K562 (cell line): ENCODE data around the gene CLCN6. TPM values are rescaled to one million over a fixed set of nuclear protein-coding genes. Genes with fewer than 3 reads are reported as not detected.
A peak's percentile ranks its signal among the peaks of the same experiment; 100 is the strongest.

Source experiments
- ATAC-seq: fragments of 200-7000 bp; cut with Tn5 transposase; 3 replicates; pipeline ENCODE4 v1.9.1; 2020; ENCODE audit warnings: moderate library complexity
- BruUV-seq: library from RNA; stranded (reverse); fragments of 400-500 nt; replicated peaks from 2 replicates; lab custom pipeline; 2021; lab: Mats Ljungman, UMichigan
- CTCF ChIA-PET: fragments of 300-600 bp; formaldehyde crosslinking; extraction: SDS; loops from one replicate; lab custom pipeline; 2021; ENCODE audit warnings: low intra/inter-chr PET ratio; lab: Yijun Ruan, JAX
- POLR2A ChIA-PET: fragments of 300-600, 350-650 bp; sonication (Branson Sonifier 250); formaldehyde crosslinking; extraction: SDS; loops from one replicate; lab custom pipeline; 2021; ENCODE audit warnings: antibody characterized with exemption, inconsistent platforms; lab: Yijun Ruan, JAX
- DNase-seq, 4 experiments: peaks; one replicate each; pipeline versions ENCODE4 v3.0.0 to v3.0.0-alpha.2; 2011 to 2018; ENCODE audit warnings: low spot score in 3 of 4, mixed read lengths in 3 of 4; ENCODE audit errors: extremely low read depth in 1 of 4
- FAIRE-seq: peaks from 2 replicates; lab custom pipeline; 2011; peaks lifted over from hg19 to GRCh38; lab: Jason Lieb, UNC
- H2AFZ ChIP-seq: 2 replicates; pipeline ENCODE4 v1.6.0; 2011; ENCODE audit warnings: low read depth, low read length, control low read depth, inconsistent platforms
- H3K27ac ChIP-seq: fragments of 200-600 bp; 3 replicates; pipeline ENCODE4 v1.8.0; 2011; ENCODE audit warnings: low read depth, mild to moderate bottlenecking, control low read depth, inconsistent platforms, low read length, moderate library complexity, mixed read lengths; ENCODE audit errors: extremely low read depth
- H3K27me3 ChIP-seq, 2 experiments: fragments of 300-600 bp in 1 of 2; 2 replicates in 1 of 2; 3 replicates in 1 of 2; pipeline versions ENCODE4 v1.6.0 to v1.8.0; 2011; ENCODE audit warnings: inconsistent platforms in 2 of 2, low read length in 2 of 2, mild to moderate bottlenecking in 1 of 2, mixed read lengths in 1 of 2, moderate library complexity in 1 of 2; ENCODE audit not compliant: control insufficient read depth in 2 of 2, insufficient read depth in 2 of 2
- H3K36me3 ChIP-seq: fragments of 300-600 bp; 3 replicates; pipeline ENCODE4 v1.8.0; 2011; ENCODE audit warnings: mild to moderate bottlenecking, low read length, inconsistent platforms; ENCODE audit not compliant: control insufficient read depth, insufficient read depth
- H3K4me1 ChIP-seq, 2 experiments: fragments of 200-600 bp in 1 of 2; replicated peaks in 1 of 2; 2 replicates in 1 of 2; 3 replicates in 1 of 2; pipeline versions ENCODE4 v1.5.1 to v1.8.0; 2011; ENCODE audit warnings: inconsistent platforms in 2 of 2, low read length in 2 of 2, mild to moderate bottlenecking in 1 of 2, mixed read lengths in 1 of 2, moderate library complexity in 1 of 2; ENCODE audit not compliant: control insufficient read depth in 2 of 2, insufficient read depth in 2 of 2
- H3K4me2 ChIP-seq: 2 replicates; pipeline ENCODE4 v1.6.1; 2011; ENCODE audit warnings: low read length, control low read depth, inconsistent platforms, mixed read lengths; ENCODE audit not compliant: insufficient read depth
- H3K4me3 ChIP-seq: fragments of 200-600 bp; sonication (generic), shearing (Covaris generic); 2 replicates; pipeline ENCODE4 v1.5.1; 2016; ENCODE audit warnings: control low read depth, inconsistent platforms
- H3K79me2 ChIP-seq: fragments of 200-600 bp; 3 replicates; pipeline ENCODE4 v1.8.0; 2011; ENCODE audit warnings: low read length, inconsistent platforms; ENCODE audit not compliant: control insufficient read depth, insufficient read depth
- H3K9ac ChIP-seq, 2 experiments: 2 replicates each; pipeline versions ENCODE4 v1.6.0 to v1.6.1; 2011; ENCODE audit warnings: low read depth in 2 of 2, low read length in 2 of 2, control low read depth in 1 of 2, inconsistent platforms in 1 of 2, mild to moderate bottlenecking in 1 of 2, mixed read lengths in 1 of 2; ENCODE audit not compliant: insufficient read depth in 1 of 2
- H3K9me1 ChIP-seq: one replicate; pipeline ENCODE4 v1.6.0; 2011; ENCODE audit warnings: inconsistent platforms, mild to moderate bottlenecking, low read length, moderate library complexity; ENCODE audit not compliant: control insufficient read depth, insufficient read depth
- H3K9me3 ChIP-seq: replicated peaks from 2 replicates; pipeline ENCODE4 v1.5.1; 2011; ENCODE audit warnings: low read depth, low read length, inconsistent platforms; ENCODE audit not compliant: control insufficient read depth, insufficient read depth
- H4K20me1 ChIP-seq: replicated peaks from 2 replicates; pipeline ENCODE4 v1.6.1; 2011; ENCODE audit warnings: low read length, inconsistent platforms, mixed read lengths; ENCODE audit not compliant: control insufficient read depth, insufficient read depth
- HCFC1 ChIP-seq: IDR thresholded peaks from 2 replicates; pipeline ENCODE4 v1.6.1; 2012; ENCODE audit warnings: low read depth, low read length, improper control_type of control experiment
- RAD51 ChIP-seq: fragments of 450-650 bp; IDR thresholded peaks from 2 replicates; pipeline ENCODE4 v1.7.1; 2016; ENCODE audit warnings: low read depth, mild to moderate bottlenecking, borderline replicate concordance
- TAF1 ChIP-seq: IDR thresholded peaks from 2 replicates; pipeline ENCODE4 v1.6.1; 2011; ENCODE audit warnings: mild to moderate bottlenecking, low read length, moderate library complexity; ENCODE audit not compliant: insufficient read depth, control insufficient read depth, severe bottlenecking; ENCODE audit errors: extremely low read depth
- YY1 ChIP-seq, 3 experiments: IDR thresholded peaks; 2 replicates each; pipeline ENCODE4 v1.6.1; 2011; ENCODE audit warnings: low read length in 2 of 3, mild to moderate bottlenecking in 2 of 3, moderate library complexity in 2 of 3, borderline replicate concordance in 1 of 3, control low read depth in 1 of 3, low read depth in 1 of 3; ENCODE audit not compliant: insufficient read depth in 3 of 3, insufficient replicate concordance in 2 of 3, control insufficient read depth in 1 of 3, insufficient read length in 1 of 3; ENCODE audit errors: extremely low read depth in 1 of 3
- ZNF561 ChIP-seq: fragments of 450-650 bp; formaldehyde crosslinking; conservative IDR thresholded peaks from 2 replicates; pipeline ENCODE4 v1.4.0; 2020; ENCODE audit warnings: mild to moderate bottlenecking, moderate library complexity
- WGBS: fragments of 100-300 bp; shearing (Covaris generic); methylation state at CpG from one replicate; pipeline ENCODE4 v1.1.6; 2016; ENCODE audit warnings: low coverage, mixed read lengths; ENCODE audit not compliant: insufficient coverage; ENCODE audit errors: missing lambda C conversion rate; 5-methylcytosine and 5-hydroxymethylcytosine counted together
- in situ Hi-C: fragments of 300-500 bp; cut with MboI; formaldehyde crosslinking; loops from 4 replicates; pipeline ENCODE4 v1.15.0; 2018; ENCODE audit warnings: inconsistent platforms, mixed read lengths
- intact Hi-C: fragments of 100-400 bp; cut with micrococcal nuclease; formaldehyde crosslinking; loops from 2 replicates; pipeline ENCODE4 v1.14.2; 2022
- polyA plus RNA-seq, 8 experiments: library from polyadenylated mRNA; depleted of rRNA in 4 of 8; stranded (reverse) in 5 of 8; unstranded in 3 of 8; fragments of >200 nt; fragmentation: Nextera tagmentation in 2 of 8; fragmentation: Illumina TruSeq in 1 of 8; extraction: Ambion mirVana in 2 of 8; extraction: Trizol in 1 of 8; gene quantifications; 2 replicates each; pipeline versions ENCODE4 v1.2.1 to v1.2.3, GENCODE V29; 2011 to 2014; ENCODE audit warnings: inconsistent platforms in 1 of 8, missing spikeins in 1 of 8
- total RNA-seq, 7 experiments: library from RNA; depleted of rRNA in 6 of 7; stranded (reverse); fragments of >200 nt in 6 of 7; fragmentation: Illumina TruSeq in 2 of 7; extraction: Trizol in 2 of 7; gene quantifications; 2 replicates each; pipeline versions ENCODE4 v1.2.1 to v1.2.3, GENCODE V29; 2011 to 2021; ENCODE audit warnings: low replicate concordance in 1 of 7
- TF ChIP-seq, protein P1 (sequence below): fragments of 250-450 bp; sonication (Bioruptor Pico); IDR thresholded peaks from 2 replicates; pipeline ENCODE4 v1.9.0; 2021; ENCODE audit warnings: mild to moderate bottlenecking
- TF ChIP-seq, protein P2 (sequence below), 2 experiments: fragments of 250-450 bp in 1 of 2; fragments of 450-650 bp in 1 of 2; sonication (Bioruptor Pico) in 1 of 2; IDR thresholded peaks; 2 replicates each; pipeline versions ENCODE4 v1.6.1 to v1.8.0; 2016 to 2021; ENCODE audit warnings: mild to moderate bottlenecking in 2 of 2, moderate library complexity in 2 of 2, missing compliant biosample characterization in 1 of 2, missing genetic modification characterization in 1 of 2
- TF ChIP-seq, protein P3 (sequence below), 2 experiments: fragments of 450-650 bp in 1 of 2; sonication (generic) in 1 of 2; formaldehyde crosslinking in 1 of 2; IDR thresholded peaks; 2 replicates each; pipeline versions ENCODE4 v1.7.1 to v1.9.0; 2016 to 2022; ENCODE audit warnings: inconsistent platforms in 1 of 2, mild to moderate bottlenecking in 1 of 2, missing genetic modification reagents in 1 of 2

Gene CLCN6
- total and polyA plus RNA-seq, 9 of the 15 experiments (the other 6 are each of a cell fraction or from before 2014, with no cell fraction given) = 2.0 to 21.8 (median 13.6) TPM

DNA sequence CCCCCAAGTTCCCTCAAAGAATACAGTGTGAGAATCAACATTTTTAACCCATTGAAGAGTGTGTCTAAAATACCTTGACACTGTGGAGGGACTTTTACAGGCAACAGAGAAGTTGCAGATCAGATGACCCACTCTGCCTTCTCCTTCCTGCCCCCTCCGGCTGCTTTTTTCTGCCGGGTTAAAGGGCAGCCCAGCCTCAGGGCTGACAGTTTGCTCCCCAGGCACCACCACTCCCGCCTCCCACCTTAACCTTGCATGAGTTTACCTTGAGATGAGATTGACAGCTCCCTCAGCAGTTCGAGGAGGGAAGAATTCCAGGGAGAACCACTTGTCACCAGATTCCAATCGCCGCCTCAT lies 3.4 kb upstream of the CLCN6 start:
- Histone ChIP-seq H3K4me2 (peak overlapping the region; percentile 92), H2AFZ (no peak overlapping the region), H3K27ac (peak overlapping the region; percentile 100), H3K4me1 (peaks cover 56 to 61% of the 10 kb centered on the region in 2 experiments), H3K9me1 (no peaks in the 10 kb centered on the region), H3K9ac (peak overlapping the region; percentile 71 to 91), H4K20me1 (0 out of 2 replicates have a peak, but pooled peaks cover 5% of the 10 kb centered on the region), H3K4me3 (peak overlapping the region; percentile 81), H3K27me3 (no peaks in the 10 kb centered on the region), H3K79me2 (peaks cover 80% of the 10 kb centered on the region), H3K9me3 (no peaks in the 10 kb centered on the region), H3K36me3 (peaks cover 43% of the 10 kb centered on the region)
- in situ Hi-C loops (no loop called here), intact Hi-C loops (loop anchor here (5.0 kb wide), 1 partner anchor 180 kb away; the partner anchor contains the start of gene MFN2)
- ATAC-seq = peak; percentile 22
- ChIA-PET POLR2A (interaction anchor here (0.6 to 4.9 kb wide), 7 partner anchors 12 to 138 kb away, joined by 3 to 80 read pairs (median 5); no protein-coding TSS in a partner anchor), CTCF (no interaction called here)
- FAIRE-seq = peak; percentile 49
- BruUV-seq = no TSS peak
- 0% methylated on average over 6 of the region's 6 CpGs for WGBS
- peak in 3 of 4 experiments; percentile 29 to 84 (median 62) for DNase-seq
- peak; percentile 52 for TF ChIP-seq TAF1
- TF ChIP-seq YY1 (IDR thresholded peaks at IDR 0.05; ENCODE audit: borderline replicate concordance in 1 of 3, control insufficient read depth in 1 of 3, extremely low read depth in 1 of 3, insufficient read depth in 3 of 3, insufficient read length in 1 of 3, insufficient replicate concordance in 2 of 3, low read depth in 1 of 3, low read length in 2 of 3) = peak in 1 of 3 experiments; percentile 11
- no peak for TF ChIP-seq ZNF561
- TF ChIP-seq, protein P1, sequence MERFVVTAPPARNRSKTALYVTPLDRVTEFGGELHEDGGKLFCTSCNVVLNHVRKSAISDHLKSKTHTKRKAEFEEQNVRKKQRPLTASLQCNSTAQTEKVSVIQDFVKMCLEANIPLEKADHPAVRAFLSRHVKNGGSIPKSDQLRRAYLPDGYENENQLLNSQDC (CRISPR knock-in tag) = no peak
- peak; percentile 65 for TF ChIP-seq HCFC1
- peak; percentile 62; the same call in 1 of the 2 replicates for TF ChIP-seq RAD51
- TF ChIP-seq, protein P2, sequence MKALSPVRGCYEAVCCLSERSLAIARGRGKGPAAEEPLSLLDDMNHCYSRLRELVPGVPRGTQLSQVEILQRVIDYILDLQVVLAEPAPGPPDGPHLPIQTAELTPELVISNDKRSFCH (CRISPR knock-in tag; IDR thresholded peaks at IDR 0.05) = no peak
- TF ChIP-seq, protein P2 (tag; IDR thresholded peaks at IDR 0.05) = 0 out of 2 replicates have a peak, but pooled peaks have one; percentile 10
- TF ChIP-seq, protein P3, sequence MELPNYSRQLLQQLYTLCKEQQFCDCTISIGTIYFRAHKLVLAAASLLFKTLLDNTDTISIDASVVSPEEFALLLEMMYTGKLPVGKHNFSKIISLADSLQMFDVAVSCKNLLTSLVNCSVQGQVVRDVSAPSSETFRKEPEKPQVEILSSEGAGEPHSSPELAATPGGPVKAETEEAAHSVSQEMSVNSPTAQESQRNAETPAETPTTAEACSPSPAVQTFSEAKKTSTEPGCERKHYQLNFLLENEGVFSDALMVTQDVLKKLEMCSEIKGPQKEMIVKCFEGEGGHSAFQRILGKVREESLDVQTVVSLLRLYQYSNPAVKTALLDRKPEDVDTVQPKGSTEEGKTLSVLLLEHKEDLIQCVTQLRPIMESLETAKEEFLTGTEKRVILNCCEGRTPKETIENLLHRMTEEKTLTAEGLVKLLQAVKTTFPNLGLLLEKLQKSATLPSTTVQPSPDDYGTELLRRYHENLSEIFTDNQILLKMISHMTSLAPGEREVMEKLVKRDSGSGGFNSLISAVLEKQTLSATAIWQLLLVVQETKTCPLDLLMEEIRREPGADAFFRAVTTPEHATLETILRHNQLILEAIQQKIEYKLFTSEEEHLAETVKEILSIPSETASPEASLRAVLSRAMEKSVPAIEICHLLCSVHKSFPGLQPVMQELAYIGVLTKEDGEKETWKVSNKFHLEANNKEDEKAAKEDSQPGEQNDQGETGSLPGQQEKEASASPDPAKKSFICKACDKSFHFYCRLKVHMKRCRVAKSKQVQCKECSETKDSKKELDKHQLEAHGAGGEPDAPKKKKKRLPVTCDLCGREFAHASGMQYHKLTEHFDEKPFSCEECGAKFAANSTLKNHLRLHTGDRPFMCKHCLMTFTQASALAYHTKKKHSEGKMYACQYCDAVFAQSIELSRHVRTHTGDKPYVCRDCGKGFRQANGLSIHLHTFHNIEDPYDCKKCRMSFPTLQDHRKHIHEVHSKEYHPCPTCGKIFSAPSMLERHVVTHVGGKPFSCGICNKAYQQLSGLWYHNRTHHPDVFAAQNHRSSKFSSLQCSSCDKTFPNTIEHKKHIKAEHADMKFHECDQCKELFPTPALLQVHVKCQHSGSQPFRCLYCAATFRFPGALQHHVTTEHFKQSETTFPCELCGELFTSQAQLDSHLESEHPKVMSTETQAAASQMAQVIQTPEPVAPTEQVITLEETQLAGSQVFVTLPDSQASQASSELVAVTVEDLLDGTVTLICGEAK (IDR thresholded peaks at IDR 0.05) = peak; percentile 90
- TF ChIP-seq, protein P3 (CRISPR knock-in tag; IDR thresholded peaks at IDR 0.05) = no peak
